Measurements from ENCODE around the gene TPRG1. TPM values are rescaled to one million over a fixed set of nuclear protein-coding genes. Genes with fewer than 3 reads are reported as not detected.
"Not testable (repeated sequence)": the region's sequence is repeated elsewhere in the genome, so short reads cannot be mapped to it uniquely, and the experiment has no call there.

Gene TPRG1
- total RNA-seq, 4 donors from 2014 or later = 0.66 to 23.1 (median 5.6) TPM; not detected in 1

DNA sequence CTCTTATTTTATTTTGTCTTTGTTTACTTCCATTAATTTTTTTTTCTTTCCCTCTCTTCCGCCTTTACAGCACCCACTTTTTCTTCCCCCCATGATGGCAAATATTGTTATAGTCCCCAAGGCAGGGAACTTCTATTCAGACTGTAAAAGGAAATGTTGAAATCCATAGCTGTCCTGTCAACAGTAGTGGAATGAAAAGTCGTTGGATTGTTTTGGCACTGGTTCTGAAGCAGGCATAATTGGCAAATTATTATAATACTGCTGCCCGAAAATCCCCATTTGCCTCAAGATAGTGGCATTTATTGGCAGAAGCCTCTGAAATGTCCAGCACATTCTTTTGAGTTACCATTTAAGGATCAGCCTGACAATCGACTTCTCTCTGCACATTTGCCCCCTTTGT is 150.6 kb downstream of the TPRG1 start:
- H3K4me1 ChIP-seq = peaks cover 0 to 15% (median 9%) of the 10 kb centered on the region in 4 donors
- no peaks in the 10 kb centered on the region for H3K36me3 ChIP-seq
- TF ChIP-seq POLR2A (IDR thresholded peaks at IDR 0.05) = no peak
- TF ChIP-seq, protein P1, sequence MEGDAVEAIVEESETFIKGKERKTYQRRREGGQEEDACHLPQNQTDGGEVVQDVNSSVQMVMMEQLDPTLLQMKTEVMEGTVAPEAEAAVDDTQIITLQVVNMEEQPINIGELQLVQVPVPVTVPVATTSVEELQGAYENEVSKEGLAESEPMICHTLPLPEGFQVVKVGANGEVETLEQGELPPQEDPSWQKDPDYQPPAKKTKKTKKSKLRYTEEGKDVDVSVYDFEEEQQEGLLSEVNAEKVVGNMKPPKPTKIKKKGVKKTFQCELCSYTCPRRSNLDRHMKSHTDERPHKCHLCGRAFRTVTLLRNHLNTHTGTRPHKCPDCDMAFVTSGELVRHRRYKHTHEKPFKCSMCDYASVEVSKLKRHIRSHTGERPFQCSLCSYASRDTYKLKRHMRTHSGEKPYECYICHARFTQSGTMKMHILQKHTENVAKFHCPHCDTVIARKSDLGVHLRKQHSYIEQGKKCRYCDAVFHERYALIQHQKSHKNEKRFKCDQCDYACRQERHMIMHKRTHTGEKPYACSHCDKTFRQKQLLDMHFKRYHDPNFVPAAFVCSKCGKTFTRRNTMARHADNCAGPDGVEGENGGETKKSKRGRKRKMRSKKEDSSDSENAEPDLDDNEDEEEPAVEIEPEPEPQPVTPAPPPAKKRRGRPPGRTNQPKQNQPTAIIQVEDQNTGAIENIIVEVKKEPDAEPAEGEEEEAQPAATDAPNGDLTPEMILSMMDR (IDR thresholded peaks at IDR 0.05) = no peak
- no peak overlapping the region for H3K4me3 ChIP-seq
- H3K9me3 ChIP-seq = no peaks in the 10 kb centered on the region
- H3K27ac ChIP-seq = no peak overlapping the region
- H3K27me3 ChIP-seq = no peaks in the 10 kb centered on the region
- no peak for DNase-seq

DNA sequence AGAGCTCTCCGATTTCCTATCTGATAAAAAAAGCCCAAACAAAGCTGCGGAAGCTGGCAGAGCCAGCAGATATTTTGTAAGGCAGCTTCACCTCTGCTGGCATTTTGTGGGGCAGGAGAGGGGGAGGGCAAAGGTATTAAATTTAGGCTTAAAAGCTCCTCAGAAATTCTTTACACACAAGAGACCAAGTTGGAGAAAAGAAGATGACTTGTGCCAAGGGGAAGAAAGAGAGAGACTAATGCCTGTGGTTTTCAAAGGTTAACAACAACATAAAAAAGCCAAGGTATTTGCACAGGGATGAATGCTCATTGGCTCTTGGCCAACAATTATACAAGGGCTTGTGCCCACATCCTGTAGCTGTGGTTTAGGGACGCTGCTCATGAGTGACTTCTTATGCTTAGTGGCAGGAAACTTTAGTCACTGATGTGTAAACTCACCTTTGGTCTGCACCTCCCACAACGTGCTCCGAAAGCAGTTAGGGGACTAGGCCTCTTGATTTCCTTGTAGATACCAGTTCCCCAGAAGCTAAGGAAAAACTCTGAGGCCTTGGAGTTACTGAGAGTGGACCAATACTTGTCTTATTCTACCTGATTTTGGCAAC is 152.9 kb downstream of the TPRG1 start:
- H3K9me3 ChIP-seq = no peaks in the 10 kb centered on the region
- H3K27me3 ChIP-seq = no peaks in the 10 kb centered on the region
- TF ChIP-seq, protein P1 (IDR thresholded peaks at IDR 0.05) = no peak
- peak in 1 of 2 donors; percentile 22 for TF ChIP-seq POLR2A (IDR thresholded peaks at IDR 0.05)
- peak; percentile 55 to 93 (median 85) for DNase-seq
- H3K4me3 ChIP-seq = no peak overlapping the region
- no peaks in the 10 kb centered on the region for H3K36me3 ChIP-seq
- H3K27ac ChIP-seq = peak overlapping the region; percentile 32 to 72 (median 57)
- peaks cover 0 to 15% (median 9%) of the 10 kb centered on the region in 4 donors for H3K4me1 ChIP-seq

DNA sequence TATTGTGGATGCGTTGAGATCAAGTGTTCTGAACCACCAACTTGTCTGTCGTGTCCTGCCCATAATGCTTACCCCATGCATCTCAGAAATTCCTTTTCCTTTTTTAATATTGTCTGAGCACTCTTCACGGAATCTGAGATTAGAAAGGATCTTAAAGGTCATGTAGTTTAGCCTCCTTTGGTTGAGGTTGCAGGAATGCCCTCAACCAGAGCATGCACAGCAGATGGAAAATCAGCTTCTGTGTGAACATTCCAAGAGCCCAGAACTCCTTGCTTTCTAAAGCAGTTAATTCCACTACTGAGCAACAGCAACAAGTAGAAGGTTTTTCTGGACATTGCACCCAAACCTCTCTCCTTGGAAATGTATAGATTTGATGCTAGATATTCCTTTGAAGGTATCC is 153.7 kb downstream of the TPRG1 start:
- TF ChIP-seq POLR2A (IDR thresholded peaks at IDR 0.05) = no peak
- TF ChIP-seq, protein P1 (IDR thresholded peaks at IDR 0.05) = no peak
- no peaks in the 10 kb centered on the region for H3K27me3 ChIP-seq
- no peaks in the 10 kb centered on the region for H3K36me3 ChIP-seq
- peaks cover 0 to 15% (median 9%) of the 10 kb centered on the region in 4 donors for H3K4me1 ChIP-seq
- no peak overlapping the region for H3K4me3 ChIP-seq
- DNase-seq = no peak
- H3K9me3 ChIP-seq = no peaks in the 10 kb centered on the region
- H3K27ac ChIP-seq = peak overlapping the region in 3 of 4 donors; percentile 55 to 72 (median 59)

DNA sequence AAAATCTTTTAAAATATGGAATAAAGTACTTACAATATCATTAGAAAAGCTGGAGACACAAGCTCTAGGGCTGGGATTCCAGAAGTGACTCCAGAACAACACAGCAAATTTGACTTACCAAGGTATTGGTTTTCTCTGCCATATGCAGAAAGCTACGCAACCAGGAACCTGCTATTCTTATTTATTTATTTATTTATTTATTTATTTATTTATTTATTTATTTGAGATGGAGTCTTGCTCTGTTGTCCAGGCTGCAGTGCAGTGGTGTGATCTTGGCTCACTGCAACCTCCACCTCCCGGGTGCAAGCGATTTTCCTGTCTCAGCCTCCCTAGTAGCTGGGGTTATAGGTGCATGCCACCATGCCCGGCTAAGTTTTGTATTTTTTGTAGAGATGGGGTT is 157.9 kb downstream of the TPRG1 start:
- H3K27ac ChIP-seq, H3K36me3 ChIP-seq, H3K27me3 ChIP-seq, DNase-seq, H3K9me3 ChIP-seq, H3K4me3 ChIP-seq, H3K4me1 ChIP-seq: not testable (repeated sequence)

DNA sequence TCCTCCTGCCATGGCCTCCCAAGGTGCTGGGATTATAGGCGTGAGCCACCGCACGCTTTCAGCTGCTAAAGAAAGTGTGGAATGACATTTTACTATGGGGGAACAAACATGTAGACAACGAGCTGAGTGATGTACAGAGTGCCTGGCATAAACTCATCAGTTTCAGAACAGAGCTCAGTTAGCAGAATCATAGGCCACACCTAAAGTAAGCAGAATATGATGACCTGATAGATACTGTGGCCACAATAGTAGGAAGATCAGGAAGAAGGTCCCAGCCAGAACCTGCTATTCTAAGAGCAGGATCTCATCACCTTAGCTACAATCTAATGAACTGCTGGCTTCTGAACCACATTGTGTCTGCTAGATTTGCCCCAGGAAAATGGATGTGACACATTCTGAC is 158.3 kb downstream of the TPRG1 start:
- Histone ChIP-seq H3K4me1 (peaks cover 0 to 9% (median 5%) of the 10 kb centered on the region in 4 donors), H3K9me3 (no peaks in the 10 kb centered on the region), H3K36me3 (no peaks in the 10 kb centered on the region), H3K27me3 (no peaks in the 10 kb centered on the region), H3K4me3 (no peak overlapping the region), H3K27ac (no peak overlapping the region)
- DNase-seq = no peak
- TF ChIP-seq, protein P1 (IDR thresholded peaks at IDR 0.05) = no peak
- no peak for TF ChIP-seq POLR2A (IDR thresholded peaks at IDR 0.05)

DNA sequence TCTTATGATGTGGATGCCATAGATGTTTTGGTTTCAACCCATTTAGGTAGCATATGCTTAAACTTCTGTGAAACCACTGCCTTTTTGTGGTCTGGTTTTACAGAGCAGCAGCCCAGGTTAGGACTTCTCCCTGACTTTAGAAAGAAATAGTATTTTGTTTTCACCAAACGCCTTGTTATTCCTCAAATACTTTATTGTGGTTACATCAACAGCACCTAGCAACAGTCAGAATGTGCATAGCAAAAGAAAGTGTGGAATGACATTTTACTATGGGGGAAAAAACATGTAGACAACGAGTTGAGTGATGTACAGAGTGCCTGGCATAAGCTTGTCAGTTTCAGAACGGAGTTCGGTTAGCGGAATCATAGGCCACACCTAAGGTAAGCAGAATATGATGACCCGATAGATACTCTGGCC is 159.2 kb downstream of the TPRG1 start:
- Histone ChIP-seq H3K4me3 (no peak overlapping the region), H3K27ac (no peak overlapping the region)

More for the DNA sequence above, 159.2 kb downstream of the TPRG1 start:
- no peak for TF ChIP-seq POLR2A (IDR thresholded peaks at IDR 0.05)
- TF ChIP-seq, protein P1 (IDR thresholded peaks at IDR 0.05) = no peak
- Histone ChIP-seq H3K4me1 (no peaks in the 10 kb centered on the region), H3K9me3 (no peaks in the 10 kb centered on the region), H3K27me3 (no peaks in the 10 kb centered on the region), H3K36me3 (no peaks in the 10 kb centered on the region)
- DNase-seq = no peak

Data from Peyer's patch (tissue), 4 donors.